ENCODE data around the gene CLDN20. TPM values are rescaled to one million over a fixed set of nuclear protein-coding genes. Genes with fewer than 3 reads are reported as not detected.

Gene CLDN20
- total RNA-seq, 2 experiments from 2014 or later: not detected

- Mint-ChIP-seq H3K27ac (peak overlapping the region; percentile 93), H3K4me3 (peak overlapping the region; percentile 97), H3K9me3 (no peaks in the 10 kb centered on the region), H3K36me3 (ENCODE audit: low read depth) (peaks cover 19% of the 10 kb centered on the region), H3K4me1 (ENCODE audit: low read depth) (peaks cover 31% of the 10 kb centered on the region), H3K27me3 (ENCODE audit: low read depth) (no peaks in the 10 kb centered on the region)
- intact Hi-C loops (cut with micrococcal nuclease): loop anchor here (1.0 to 10.0 kb wide), 16 partner anchors 91 to 1706 kb away; no protein-coding TSS in a partner anchor
- CTCF ChIA-PET: interaction anchor here (0.5 to 3.5 kb wide), 13 partner anchors 11 to 639 kb away, joined by 4 to 47 read pairs (median 5); no protein-coding TSS in a partner anchor
- peak; percentile 75 for DNase-seq
Measured at GRCh38 chr6:155314773-155315515, 51.1 kb downstream of the CLDN20 start.

GRCh38 chr6:155315516-155315871, 51.7 kb downstream of the CLDN20 start:
- H3K36me3 Mint-ChIP-seq (ENCODE audit: low read depth): peaks cover 16% of the 10 kb centered on the region
- CTCF ChIA-PET: interaction anchor here (0.6 to 3.5 kb wide), 15 partner anchors 11 to 640 kb away, joined by 3 to 47 read pairs (median 5); no protein-coding TSS in a partner anchor
- no peak for DNase-seq
- intact Hi-C loops (cut with micrococcal nuclease): loop anchor here (2.0 to 10.0 kb wide), 5 partner anchors 447 to 1705 kb away; no protein-coding TSS in a partner anchor
- no peaks in the 10 kb centered on the region for H3K9me3 Mint-ChIP-seq
- no peaks in the 10 kb centered on the region for H3K27me3 Mint-ChIP-seq (ENCODE audit: low read depth)
- H3K27ac Mint-ChIP-seq: peak overlapping the region; percentile 93
- peak overlapping the region; percentile 97 for H3K4me3 Mint-ChIP-seq
- H3K4me1 Mint-ChIP-seq (ENCODE audit: low read depth): peaks cover 28% of the 10 kb centered on the region

DNA sequence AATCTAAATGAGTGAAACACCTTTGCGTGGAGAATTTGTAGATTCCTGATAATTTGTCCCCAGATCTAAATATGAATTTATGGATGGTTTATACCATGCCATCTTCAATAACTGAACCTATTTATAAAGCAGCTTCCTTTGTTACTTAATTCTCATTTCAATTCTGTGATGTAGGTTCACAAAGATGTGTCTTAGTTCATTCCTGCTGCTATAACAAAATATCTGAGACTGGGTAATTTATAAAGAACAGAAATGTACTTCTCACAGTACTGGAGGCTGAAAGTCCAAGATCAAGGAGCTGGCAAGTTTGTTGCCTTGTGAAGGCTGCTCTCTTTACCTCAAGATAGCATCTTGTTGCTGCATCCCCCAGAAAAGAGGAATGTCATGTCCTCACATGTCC, 52.6 kb downstream of the CLDN20 start:
- CTCF ChIA-PET: interaction anchor here (0.6 to 3.5 kb wide), 15 partner anchors 9 to 448 kb away, joined by 3 to 47 read pairs (median 4); no protein-coding TSS in a partner anchor

GRCh38 chr6:155317186-155317585, 53.4 kb downstream of the CLDN20 start:
- CTCF ChIA-PET: interaction anchor here (0.6 to 3.5 kb wide), 10 partner anchors 9 to 449 kb away, joined by 3 to 47 read pairs (median 4); no protein-coding TSS in a partner anchor
- H3K36me3 Mint-ChIP-seq (ENCODE audit: low read depth): peaks cover 7% of the 10 kb centered on the region
- H3K4me3 Mint-ChIP-seq: no peak overlapping the region
- H3K27ac Mint-ChIP-seq: no peak overlapping the region
- intact Hi-C loops (cut with micrococcal nuclease): loop anchor here (1.0 to 10.0 kb wide), 2 partner anchors 140 to 1468 kb away; no protein-coding TSS in a partner anchor
- no peaks in the 10 kb centered on the region for H3K27me3 Mint-ChIP-seq (ENCODE audit: low read depth)
- H3K9me3 Mint-ChIP-seq: no peaks in the 10 kb centered on the region
- H3K4me1 Mint-ChIP-seq (ENCODE audit: low read depth): peaks cover 15% of the 10 kb centered on the region
- no peak for DNase-seq

More for the DNA sequence above, 52.6 kb downstream of the CLDN20 start:
- Mint-ChIP-seq H3K27me3 (ENCODE audit: low read depth) (no peaks in the 10 kb centered on the region), H3K4me3 (no peak overlapping the region), H3K4me1 (ENCODE audit: low read depth) (peaks cover 23% of the 10 kb centered on the region), H3K9me3 (no peaks in the 10 kb centered on the region), H3K36me3 (ENCODE audit: low read depth) (peaks cover 14% of the 10 kb centered on the region), H3K27ac (no peak overlapping the region)
- intact Hi-C loops (cut with micrococcal nuclease): loop anchor here (10.0 kb wide), 1 partner anchor 1468 kb away; no protein-coding TSS in a partner anchor
- DNase-seq: no peak

GRCh38 chr6:155319902-155320301, 56.1 kb downstream of the CLDN20 start:
- Mint-ChIP-seq H3K9me3 (no peaks in the 10 kb centered on the region), H3K36me3 (ENCODE audit: low read depth) (no peaks in the 10 kb centered on the region), H3K4me3 (no peak overlapping the region), H3K27me3 (ENCODE audit: low read depth) (no peaks in the 10 kb centered on the region), H3K4me1 (ENCODE audit: low read depth) (peaks cover 8% of the 10 kb centered on the region), H3K27ac (no peak overlapping the region)
- intact Hi-C loops (cut with micrococcal nuclease): loop anchor here (10.0 kb wide), 1 partner anchor 1465 kb away; no protein-coding TSS in a partner anchor
- CTCF ChIA-PET: interaction anchor here (0.6 to 1.2 kb wide), 3 partner anchors 144 to 749 kb away, joined by 3 to 4 read pairs (median 3); no protein-coding TSS in a partner anchor
- DNase-seq: no peak

DNA sequence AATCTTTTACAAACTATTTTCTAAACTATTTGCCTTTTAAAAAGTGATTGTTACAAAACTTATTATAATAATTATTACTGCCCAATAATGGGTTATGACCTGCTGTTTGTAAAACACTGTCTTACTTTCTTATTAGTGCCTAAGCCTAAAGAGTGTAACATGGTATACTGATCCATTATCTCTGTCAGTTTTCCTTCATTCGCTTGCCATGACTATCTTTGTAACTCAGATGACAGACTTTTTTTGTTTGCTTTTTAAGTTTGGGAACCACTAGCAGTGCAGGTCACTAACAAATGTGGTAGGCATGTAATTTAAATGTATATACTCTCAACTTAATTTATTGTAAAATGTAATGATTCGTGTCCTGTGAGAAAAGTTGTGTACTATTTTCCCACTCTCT, 60.4 kb downstream of the CLDN20 start:
- Mint-ChIP-seq H3K27ac (no peak overlapping the region), H3K4me3 (no peak overlapping the region), H3K27me3 (ENCODE audit: low read depth) (no peaks in the 10 kb centered on the region), H3K9me3 (no peaks in the 10 kb centered on the region), H3K36me3 (ENCODE audit: low read depth) (no peaks in the 10 kb centered on the region), H3K4me1 (ENCODE audit: low read depth) (peaks cover 19% of the 10 kb centered on the region)
- CTCF ChIA-PET: interaction anchor here (1.4 kb wide), 1 partner anchor 205 kb away, joined by 3 read pairs; no protein-coding TSS in a partner anchor
- intact Hi-C loops (cut with micrococcal nuclease): no loop called here
- DNase-seq: no peak

- Mint-ChIP-seq H3K9me3 (no peaks in the 10 kb centered on the region), H3K4me1 (ENCODE audit: low read depth) (peaks cover 17% of the 10 kb centered on the region), H3K27ac (no peak overlapping the region), H3K27me3 (ENCODE audit: low read depth) (no peaks in the 10 kb centered on the region), H3K36me3 (ENCODE audit: low read depth) (no peaks in the 10 kb centered on the region), H3K4me3 (no peak overlapping the region)
- DNase-seq: no peak
- intact Hi-C loops (cut with micrococcal nuclease): loop anchor here (5.0 kb wide), 2 partner anchors 1237 to 1857 kb away; no protein-coding TSS in a partner anchor
- CTCF ChIA-PET: interaction anchor here (0.5 to 3.7 kb wide), 4 partner anchors 9 to 253 kb away, joined by 3 to 16 read pairs (median 4); no protein-coding TSS in a partner anchor
Measured at GRCh38 chr6:155324993-155325392, 61.2 kb downstream of the CLDN20 start.

DNA sequence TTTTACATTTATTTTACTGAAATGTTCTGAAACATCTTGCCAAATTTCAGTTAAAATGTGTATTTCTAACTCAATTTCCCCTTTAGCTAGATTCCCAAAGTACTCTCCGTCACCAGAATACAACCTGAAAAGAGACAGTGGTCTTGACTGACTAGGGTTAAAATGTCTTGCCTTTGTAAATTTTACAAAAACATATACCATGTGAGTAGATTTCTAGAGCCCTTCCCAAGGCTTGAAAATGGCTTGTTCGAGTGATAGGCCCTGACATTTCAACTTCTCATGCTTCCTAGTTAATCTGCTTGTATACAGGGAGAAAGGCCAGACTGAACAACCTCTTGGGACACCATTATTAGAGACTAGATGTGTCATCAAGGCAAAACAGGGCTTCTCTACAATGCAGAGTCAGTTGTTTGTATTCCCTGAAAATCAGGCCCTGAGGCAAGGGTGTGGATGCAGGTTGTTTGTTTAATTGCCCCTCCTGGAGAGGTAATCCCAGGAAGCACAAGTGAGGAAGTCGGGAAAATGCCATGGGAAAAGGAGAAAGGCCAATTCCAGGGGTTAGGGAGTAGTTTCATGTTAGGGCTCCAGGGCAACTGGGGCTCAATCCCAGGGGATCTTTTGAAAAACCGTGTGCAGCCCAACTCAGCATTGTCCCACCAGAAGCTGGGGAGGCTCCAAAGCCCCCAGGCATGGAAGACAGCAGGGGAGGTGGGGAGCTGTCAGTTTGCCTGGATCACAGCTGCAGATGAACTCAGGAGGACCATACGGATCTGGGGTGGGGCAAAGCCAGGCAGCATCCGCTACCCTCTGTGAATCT, 62.1 kb downstream of the CLDN20 start:
- CTCF ChIA-PET: interaction anchor here (0.6 to 3.7 kb wide), 3 partner anchors 10 to 374 kb away, joined by 3 to 16 read pairs (median 6); no protein-coding TSS in a partner anchor
- intact Hi-C loops (cut with micrococcal nuclease): loop anchor here (5.0 kb wide), 2 partner anchors 1236 to 1856 kb away; no protein-coding TSS in a partner anchor
- peaks cover 26% of the 10 kb centered on the region for H3K4me1 Mint-ChIP-seq (ENCODE audit: low read depth)
- no peaks in the 10 kb centered on the region for H3K27me3 Mint-ChIP-seq (ENCODE audit: low read depth)
- H3K9me3 Mint-ChIP-seq: no peaks in the 10 kb centered on the region
- DNase-seq: no peak
- H3K4me3 Mint-ChIP-seq: no peak overlapping the region
- no peaks in the 10 kb centered on the region for H3K36me3 Mint-ChIP-seq (ENCODE audit: low read depth)
- H3K27ac Mint-ChIP-seq: no peak overlapping the region

Other genes starting within 250 kb of the CLDN20 start
- gene TFB1M, start 50.5 kb downstream of the CLDN20 start, total RNA-seq: 10 to 100 TPM; 38.7 to 45.3 TPM
- gene NOX3, start 191.8 kb downstream of the CLDN20 start, total RNA-seq: not detected

All from activated naive CD4-positive, alpha-beta T cell treated with anti-CD3 and anti-CD28 coated beads for 36 hours (primary cell).